Hematopoietic multipotent progenitor cell treated with erythropoietin and hydrocortisone succinate and interleukin-3 and kit ligand, for 8 days (in vitro differentiated cells): ENCODE data around the gene NBAS.
A peak's percentile ranks its signal among the peaks of the same experiment; 100 is the strongest.

Experiments used
- DNase-seq: peaks from one replicate; pipeline ENCODE4 v3.0.0-alpha.2; 2015

NBAS gene

DNA sequence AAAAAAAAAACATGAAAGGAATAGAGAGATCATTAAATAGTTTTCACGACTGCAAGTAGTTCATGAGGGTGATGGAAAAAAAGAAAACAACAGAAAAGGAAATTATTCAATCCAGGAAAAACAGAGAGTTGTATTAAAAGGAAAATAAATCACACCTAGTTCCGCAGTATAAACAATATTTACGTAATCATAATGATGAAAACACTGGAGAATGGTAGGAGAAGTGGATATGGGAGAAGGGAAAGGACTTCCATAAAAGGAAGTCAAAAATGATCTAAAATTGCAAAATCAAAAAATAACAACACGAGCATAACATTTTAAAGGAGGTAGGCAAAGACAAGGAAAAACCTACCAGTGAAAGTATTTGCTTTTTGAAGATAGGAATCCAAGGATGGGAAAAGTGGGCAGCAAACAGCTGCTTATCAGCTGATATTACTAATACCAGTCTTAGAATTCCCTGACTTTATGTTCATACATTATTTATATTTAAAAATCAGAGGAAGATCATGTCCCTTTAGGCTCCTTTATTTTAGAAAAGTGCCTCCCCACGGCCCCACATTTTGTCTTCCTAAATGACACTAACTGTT lies 160.8 kb downstream of the NBAS start:
- no peak for DNase-seq

DNA sequence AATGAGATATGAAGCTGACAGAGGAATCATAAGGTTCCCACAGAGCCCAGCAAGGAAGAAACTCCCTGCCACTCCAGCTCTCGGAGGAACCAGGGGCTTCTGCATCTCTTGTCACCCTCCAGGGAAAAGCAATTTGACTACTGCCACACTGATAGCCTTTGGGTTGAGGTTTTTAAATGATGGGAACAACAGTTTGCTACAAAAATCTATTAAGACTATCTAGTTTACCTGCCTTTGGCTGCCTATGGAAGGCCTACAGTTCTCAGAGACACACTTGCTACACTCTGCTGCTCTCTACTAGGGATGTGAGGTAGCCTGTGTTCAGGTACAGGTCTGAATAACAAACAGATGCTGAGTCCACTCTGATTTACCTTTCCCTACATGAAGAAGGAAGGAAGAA lies 161.9 kb downstream of the NBAS start:
- DNase-seq, result no peak

DNA sequence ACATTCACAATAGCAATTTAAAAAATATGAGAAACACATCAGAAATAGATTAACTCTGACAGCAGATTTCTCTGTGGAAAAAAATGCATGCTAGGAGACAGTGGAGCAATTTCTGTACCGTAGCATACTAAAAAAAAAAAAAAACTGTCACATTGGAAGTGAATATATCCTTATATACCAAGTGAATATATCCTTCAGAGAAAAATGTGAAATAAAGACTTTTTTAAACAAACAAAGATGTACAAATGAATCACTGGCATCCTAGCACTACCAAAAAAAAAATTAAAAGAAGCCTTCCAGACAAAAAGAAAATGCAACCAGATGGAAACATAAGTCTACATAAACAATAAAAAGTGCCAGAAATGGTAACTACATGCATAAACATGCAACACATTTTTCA lies 169.4 kb downstream of the NBAS start:
- no peak for DNase-seq

DNA sequence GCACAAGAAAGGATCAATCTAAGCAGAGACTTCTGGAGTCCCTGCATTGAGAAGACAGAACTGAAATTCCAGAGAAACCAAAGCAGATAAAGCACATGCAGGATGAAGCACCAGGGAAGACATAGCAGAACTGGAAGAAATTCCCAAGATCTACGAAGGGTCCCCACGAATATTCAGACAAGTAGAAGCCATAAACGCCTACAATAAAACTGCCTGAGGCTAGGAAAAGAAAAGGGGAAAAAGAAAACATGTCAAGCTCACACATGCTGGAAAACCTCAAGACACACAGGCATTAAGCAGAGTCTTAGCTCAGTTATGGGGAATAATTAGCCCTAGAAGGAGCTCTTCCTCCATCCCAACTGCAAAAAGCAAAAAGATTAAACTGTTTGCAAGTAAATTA lies 171.2 kb downstream of the NBAS start:
- DNase-seq, result no peak

DNA sequence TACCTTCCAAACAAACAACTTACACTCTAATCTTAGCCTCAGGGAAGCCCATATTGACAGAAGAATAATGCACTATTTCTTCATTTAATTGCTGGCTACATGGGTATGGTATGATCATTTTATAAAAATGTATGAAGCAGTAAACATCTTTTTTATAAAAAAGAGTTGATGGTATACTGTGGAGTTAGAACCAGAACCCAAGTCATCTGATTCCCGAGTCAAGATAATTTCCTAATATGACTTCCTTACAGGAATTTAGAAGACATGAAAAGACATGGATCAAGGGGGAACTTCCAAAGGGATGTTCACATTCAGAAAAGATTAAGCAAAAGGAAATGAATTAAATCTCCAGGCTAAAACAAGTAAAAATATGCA lies 171.8 kb downstream of the NBAS start:
- DNase-seq, result no peak

DNA sequence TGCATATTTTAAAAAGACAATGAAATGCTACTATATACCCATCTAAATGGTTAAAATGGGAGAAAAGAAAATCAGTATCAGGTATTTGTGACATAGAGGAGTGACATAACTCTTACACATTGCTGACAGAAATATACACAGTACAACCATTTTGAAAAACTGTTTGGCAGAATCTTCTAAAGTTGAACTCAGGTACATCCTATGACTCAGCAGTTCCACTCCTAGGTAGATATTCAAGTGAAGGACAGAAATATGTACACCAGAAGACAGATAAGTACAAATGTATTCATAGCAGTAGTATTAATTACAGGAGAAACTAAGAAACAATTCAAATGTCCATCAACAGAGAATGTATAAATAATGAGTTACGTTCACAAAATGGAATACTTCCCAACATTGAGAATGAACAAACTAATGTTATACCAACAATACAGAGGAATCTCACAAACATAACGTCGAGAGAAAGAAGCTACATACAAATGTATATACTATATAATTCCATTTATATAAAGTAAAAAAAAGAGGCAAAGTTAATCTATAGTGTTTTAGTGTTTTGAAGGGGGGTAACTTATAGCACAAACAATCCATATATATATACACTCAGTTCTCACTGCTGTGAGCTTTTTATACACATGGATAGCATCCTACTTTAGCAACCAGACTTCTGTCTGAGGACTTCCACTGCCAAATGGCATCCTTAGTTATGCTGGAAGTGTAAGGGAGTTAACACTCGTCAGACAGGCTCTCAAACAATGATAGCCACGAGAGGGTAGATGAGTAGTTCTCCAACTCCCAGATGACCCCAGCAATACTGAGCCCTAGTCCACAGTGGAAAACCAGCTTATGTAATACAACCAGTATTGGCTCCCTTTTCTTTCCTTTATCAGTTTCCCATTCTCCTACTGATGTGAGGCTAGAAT lies 172.5 kb downstream of the NBAS start:
- DNase-seq, result no peak

DNA sequence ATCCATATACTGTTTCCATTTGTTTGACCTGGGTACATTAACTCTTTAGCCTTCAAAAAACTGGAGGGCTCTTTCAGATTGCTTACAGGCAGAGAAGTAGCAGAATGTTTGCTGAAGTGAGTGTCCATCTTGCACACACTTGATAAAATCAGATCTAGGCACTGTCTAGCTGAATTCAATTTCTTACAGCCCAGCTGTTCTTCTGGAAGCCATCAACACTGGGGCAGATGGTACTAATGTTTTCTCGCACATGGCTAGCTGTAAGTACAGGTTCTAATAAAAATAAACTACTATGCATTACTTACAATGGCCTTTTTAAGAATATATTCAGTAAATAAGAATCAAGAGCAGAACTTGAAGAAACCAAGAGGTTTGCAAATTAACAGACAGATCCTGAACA lies 175.9 kb downstream of the NBAS start:
- no peak for DNase-seq

DNA sequence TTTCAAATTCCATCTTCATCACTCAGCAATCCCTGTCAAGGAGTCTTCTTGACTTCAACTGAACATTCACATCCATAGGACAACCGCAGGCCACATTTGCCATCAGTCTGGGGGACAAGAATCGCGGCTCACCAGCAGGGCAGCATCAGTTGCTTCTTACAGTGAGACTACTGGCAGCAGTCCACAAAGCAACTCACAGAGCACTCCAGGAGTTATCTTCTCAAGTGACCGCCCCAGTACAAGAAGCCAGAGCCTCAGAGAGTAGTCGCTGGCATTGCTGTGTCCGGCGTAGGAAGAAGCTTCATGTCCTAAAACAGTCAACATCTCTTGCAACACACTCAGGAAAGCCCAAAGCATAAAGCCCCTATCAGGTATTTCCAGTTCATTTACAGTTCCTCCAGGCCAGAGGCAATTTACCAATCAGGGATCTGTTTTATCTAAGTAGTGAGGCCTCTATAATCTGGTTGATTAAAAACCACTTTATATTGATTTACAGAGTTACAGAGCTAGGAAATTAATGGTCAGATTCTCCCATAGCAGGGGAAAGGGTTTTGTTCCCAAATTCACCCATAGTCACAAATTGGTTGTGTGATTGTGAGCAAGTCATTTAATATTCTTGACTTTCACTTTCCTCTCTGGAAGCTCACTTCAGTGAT lies 177.3 kb downstream of the NBAS start:
- DNase-seq, result no peak

DNA sequence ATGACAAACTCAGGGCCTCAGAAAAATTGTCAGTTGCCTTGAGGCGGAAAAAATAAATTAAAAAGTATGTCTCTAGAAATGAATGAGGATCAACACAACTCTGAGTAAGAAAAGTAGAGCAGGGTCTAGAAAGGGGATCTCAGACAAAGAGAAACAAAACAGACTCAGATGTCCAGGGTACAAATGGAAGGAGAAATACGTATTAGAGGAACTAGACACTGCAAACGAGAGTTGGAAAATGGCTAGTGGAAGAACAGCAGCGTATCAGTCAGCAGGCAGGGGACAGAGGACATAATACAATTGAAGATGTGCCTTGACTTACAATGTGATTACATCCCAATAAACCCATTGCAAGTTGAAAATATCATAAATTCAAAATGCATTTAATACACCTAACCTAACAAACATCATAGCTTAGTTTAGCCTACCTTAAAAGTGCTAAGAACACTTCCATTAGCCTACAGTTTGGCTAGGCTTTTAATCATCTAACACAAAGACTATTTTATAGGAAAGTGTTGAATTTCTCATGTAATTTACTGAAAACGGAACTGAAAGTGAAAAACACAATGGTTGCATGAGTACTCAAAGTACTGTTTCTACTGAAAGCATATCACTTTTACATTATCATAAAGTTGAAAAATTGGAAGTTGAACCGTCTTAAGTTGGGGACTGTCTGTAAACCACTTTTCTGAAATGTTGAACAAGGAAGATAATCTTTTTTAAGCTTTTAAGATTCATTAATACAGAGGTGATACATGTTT lies 182.8 kb downstream of the NBAS start:
- no peak for DNase-seq

DNA sequence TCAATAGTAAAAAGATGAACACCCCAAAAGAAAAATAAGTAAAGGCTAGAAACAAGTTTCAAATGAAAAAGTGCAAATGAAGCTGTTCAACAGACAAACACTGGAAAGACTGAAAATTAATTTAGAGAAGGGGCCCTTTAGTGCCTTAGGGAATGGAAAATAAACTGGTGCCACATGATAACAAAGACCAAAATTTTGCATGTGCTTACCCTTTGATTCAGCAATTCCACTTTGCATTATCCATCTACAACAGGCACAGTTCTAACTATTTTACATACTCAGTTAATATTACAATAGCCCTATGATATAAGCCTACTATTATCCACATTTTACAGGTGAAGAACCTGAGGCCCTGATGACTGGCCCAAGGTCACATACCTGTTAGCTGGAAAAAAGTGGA lies 183.9 kb downstream of the NBAS start:
- DNase-seq, result peak; percentile 27

DNA sequence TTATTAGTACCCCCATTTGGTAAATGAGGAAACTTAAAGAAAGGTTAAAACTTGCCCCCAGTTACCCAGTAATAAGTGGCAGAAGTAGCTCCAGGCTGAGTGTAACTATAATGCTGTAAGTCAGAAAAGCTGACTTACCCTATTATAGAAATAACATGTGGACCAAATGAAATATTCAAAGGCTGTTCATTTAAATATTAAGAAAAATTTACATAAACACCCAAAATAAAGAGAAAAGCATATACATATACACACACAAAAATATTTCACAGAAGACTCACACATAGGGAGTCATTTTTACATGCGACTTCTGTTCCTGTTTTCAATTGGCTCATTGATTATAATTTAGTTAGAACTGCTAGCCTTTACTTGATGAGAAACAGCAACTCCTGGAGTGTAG lies 189.1 kb downstream of the NBAS start:
- no peak for DNase-seq

DNA sequence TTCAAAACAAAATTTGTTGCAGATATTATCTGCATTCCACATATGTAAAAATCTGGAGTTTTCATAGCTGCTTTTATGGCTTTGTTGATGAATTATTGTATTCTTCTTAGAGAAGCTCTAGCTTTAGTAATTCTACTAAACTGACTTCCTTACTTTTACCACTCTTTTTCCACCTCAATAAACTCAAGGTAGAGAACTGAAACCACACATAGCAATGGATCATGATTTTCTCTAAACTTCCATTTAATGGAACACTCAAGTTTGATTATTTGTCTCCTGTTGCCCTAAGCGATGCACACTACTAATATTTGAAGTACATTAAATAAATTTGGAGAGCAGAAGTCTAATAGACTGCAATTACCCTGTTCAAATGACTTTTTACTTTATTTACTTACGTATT lies 192.0 kb downstream of the NBAS start:
- no peak for DNase-seq

DNA sequence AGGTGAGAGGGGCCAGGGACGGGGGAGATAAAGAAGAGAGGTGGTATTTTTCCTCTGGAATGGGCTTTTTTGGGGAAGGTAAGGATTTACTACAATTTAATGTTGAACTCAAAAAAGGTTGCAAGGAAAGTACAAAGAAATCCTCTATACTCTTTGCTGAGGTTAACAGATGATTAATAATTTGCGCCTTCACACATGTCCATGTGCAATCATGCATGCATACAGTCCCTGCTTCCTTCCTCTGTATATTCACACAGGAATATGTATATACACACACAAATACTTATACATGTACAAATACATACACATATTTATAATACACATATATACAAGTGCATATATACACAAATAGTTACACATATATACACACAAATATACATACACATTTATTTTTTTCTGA lies 193.4 kb downstream of the NBAS start:
- no peak for DNase-seq

DNA sequence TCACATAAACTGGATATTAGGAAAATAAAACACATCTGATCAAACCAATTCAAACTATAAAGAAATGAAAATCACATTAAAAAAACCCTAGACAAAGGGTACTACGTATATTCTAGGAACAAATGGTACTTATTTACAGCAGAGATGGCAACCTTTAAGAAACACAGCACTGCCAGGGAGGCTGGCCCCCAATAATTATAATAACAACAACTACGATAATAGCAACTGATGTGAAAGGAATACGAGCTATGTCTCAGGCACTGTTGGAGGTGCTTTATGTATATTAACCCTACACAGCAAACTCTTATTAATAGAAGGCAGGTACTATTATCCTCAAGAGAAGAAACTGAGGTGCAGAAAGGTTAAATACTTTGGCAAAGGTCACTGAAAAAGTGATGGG lies 193.9 kb downstream of the NBAS start:
- DNase-seq, result no peak

DNA sequence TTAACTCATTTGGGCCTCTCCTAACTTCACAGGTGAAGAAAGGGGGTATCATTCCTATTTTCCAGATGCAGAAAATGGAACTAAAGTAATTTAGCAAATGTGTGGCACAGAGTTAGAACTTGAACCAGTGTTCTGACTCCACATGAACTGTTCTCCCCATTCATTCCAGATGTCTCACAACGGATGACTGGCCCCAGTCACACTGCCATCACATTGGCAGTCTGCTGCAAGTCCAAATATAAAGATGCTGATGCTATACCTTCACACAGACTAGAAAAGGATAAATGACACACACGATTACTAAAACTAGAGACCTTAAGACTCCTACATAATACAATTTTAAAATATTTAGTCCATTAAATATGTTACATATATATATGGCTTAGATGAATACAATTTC lies 195.7 kb downstream of the NBAS start:
- no peak for DNase-seq

DNA sequence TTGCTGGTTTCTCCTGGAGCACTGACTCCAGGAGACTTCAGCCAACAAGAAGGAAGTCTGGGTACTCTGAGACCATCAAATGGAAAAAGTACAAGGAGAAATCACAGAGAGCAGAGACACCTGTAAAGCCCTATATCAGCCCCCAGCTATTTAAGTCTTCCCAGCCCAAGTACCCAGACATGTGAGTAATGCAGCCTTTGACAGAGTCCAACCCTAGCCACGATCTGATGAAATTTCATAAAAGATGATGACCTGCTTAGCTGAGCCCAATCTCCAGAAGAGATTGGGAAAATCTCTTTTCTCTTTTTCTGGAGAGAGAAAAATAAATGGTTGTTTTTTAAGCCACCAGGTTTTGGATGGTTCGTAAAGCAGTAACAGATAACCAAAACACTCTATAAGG lies 196.6 kb downstream of the NBAS start:
- DNase-seq, result no peak

DNA sequence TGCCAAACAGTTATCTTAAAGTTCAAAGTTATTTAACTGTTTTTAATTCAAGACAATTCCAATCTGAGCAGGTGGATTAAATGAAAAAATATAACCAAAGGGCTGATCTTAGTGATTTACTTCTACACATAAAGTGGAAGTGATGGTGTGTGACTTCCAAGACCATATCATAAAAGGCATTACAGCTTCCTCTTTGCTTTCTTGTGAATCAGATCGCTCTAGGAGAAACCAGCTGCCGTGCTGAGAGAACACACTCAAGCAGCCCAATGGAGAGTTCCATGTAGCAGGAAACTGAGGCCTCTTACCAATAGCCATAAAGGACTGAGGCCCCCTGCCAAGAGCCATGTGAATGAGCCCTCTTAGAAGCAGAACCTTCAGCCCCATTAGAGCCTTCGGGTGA lies 197.4 kb downstream of the NBAS start:
- no peak for DNase-seq

DNA sequence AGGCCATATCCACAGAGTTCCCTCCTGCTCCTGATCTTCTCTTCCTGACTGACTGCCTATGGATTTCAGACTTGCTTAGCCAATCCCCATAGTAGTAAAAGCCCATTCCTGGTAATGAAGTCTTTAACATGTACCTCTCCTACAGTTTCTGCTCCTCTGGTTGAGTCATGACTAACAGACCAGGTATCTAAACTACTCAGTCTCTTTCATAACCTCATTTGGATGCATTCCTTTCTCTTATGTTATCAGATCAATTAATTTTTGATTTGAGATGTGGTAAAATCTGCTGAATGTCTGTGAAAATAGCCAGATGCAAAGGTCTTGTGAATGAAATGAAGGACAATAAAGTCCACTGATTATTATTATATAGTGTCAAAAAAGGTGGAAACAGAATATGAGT lies 198.0 kb downstream of the NBAS start:
- DNase-seq, result no peak

DNA sequence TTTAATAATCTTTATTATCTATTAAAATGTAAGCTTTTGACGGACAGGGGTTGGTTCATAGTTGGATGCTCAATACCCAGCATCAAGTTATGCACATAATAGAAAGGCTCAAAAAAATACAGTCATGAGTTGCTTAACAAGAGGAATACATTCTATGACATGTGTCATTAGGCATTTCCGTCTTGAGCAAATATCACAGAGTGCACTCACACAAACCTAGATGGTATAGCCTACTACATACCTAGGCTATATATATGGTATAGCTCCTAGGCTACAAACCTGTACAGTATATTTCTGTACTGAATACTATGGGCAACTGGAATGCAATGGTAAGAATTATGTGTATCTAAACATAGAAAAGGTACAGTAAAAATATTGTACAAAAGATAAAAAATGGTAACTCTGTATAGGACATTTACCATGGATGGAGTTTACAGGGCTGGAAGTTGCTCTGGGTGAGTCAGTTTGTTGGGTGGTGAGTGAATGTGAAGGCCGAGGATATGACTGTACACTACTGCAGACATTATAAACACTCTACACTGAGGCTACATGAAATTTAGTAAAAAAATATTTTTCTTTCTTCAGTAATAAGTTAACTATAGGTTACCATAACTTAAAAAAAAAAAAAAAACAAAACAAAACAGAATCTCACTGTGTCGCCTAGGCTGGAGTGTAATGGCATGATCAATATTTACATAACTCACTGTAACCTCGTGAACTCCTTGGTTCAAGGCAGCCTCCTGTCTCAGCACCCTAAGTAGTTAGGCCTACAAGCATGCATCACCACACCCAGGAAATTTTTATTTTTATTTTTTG lies 201.2 kb downstream of the NBAS start:
- DNase-seq, result no peak

DNA sequence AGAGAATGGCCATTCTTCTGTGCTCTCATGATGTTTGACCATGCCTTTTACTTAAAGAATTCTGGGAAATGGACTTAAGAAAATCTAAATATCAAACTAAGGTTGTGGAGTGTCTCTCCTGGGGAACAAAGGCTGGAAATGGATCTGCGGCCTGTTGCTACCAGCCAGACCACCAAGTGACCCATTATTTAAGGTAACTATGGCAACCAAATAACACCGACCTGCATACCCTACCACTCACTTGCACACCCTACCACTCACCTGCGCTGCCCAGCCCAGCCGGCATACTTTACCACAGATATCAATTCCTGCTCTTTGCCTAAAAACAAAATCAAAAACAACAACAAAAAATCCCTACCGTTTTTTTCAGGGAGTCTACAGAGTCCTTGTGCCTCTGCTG lies 203.2 kb downstream of the NBAS start:
- DNase-seq, result no peak

DNA sequence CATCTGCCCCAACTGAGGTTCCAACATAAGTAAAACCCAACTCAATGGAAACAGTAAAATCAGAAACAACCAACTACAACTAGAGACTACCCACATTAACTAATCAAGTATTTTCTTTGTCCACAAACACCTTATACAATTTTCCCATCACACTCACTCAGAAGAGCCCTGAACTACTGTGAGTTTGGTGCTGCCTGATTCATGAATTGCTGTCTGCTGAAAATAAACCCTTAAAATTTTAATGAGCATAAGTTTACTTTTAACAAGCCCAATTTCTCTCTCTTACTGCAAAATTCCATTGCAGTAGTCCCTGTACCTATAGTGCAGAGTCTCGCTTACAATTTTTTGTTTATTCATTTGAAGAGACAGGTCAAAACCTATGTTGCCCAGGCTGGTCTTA lies 203.9 kb downstream of the NBAS start:
- no peak for DNase-seq

DNA sequence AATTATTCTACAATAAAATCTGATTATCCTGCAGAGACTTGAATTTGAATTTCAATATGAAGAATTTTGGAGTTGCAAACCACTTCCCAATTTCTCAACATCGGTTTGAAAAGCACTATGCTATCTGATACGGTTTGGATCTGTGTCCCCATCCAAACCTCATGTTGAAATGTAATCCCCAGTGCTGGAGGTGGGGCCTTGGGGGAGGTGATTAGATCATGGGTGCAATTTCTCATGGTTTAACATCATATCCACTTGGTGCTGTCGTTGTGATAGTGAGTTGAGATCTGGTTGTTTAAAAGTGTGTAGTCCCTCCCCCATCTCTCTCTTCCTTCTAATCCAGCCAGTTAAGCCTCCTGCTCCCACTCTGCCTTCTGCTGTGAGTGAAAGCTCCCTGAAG lies 205.7 kb downstream of the NBAS start:
- DNase-seq, result no peak
